OCI-LY1 (cell line): ENCODE measurements around the gene GMPR.

Experiments used
- H2AFZ ChIP-seq: fragments of 200-600 bp; sonication (generic), shearing (Covaris generic); 2 replicates; pipeline ENCODE4 v1.6.0; 2014; ENCODE audit warnings: antibody characterized with exemption, mild to moderate bottlenecking, low read length
- H3F3A ChIP-seq: fragments of 200-600 bp; sonication (generic), shearing (Covaris generic); 2 replicates; pipeline ENCODE4 v1.6.0; 2014; ENCODE audit warnings: mild to moderate bottlenecking, antibody characterized with exemption, low read length, moderate library complexity; ENCODE audit not compliant: insufficient read depth
- H3K27ac ChIP-seq: fragments of 200-600 bp; sonication (generic); 2 replicates; pipeline ENCODE4 v1.5.1; 2014; ENCODE audit warnings: low read length, mixed run types, mild to moderate bottlenecking, low read depth; ENCODE audit not compliant: poor library complexity, severe bottlenecking
- H3K27me3 ChIP-seq: fragments of 200-600 bp; sonication (generic); 2 replicates; pipeline ENCODE4 v1.6.0; 2014; ENCODE audit warnings: antibody characterized with exemption, mild to moderate bottlenecking, low read length, moderate library complexity; ENCODE audit not compliant: insufficient read depth
- H3K36me3 ChIP-seq: fragments of 200-600 bp; sonication (generic); 2 replicates; pipeline ENCODE4 v1.6.1; 2014; ENCODE audit warnings: mild to moderate bottlenecking, antibody characterized with exemption, low read length, moderate library complexity, mixed read lengths; ENCODE audit not compliant: insufficient read depth
- H3K4me1 ChIP-seq: fragments of 200-600 bp; sonication (generic); 2 replicates; pipeline ENCODE4 v1.5.1; 2014; ENCODE audit warnings: mild to moderate bottlenecking, low read length, moderate library complexity; ENCODE audit not compliant: insufficient read depth, severe bottlenecking
- H3K4me2 ChIP-seq: fragments of 200-600 bp; sonication (generic), shearing (Covaris generic); 2 replicates; pipeline ENCODE4 v1.6.1; 2014; ENCODE audit warnings: low read length
- H3K4me3 ChIP-seq: fragments of 200-600 bp; sonication (generic); 2 replicates; pipeline ENCODE4 v1.5.1; 2014; ENCODE audit warnings: low read length, low read depth, mild to moderate bottlenecking, mixed read lengths; ENCODE audit not compliant: poor library complexity, severe bottlenecking
- H3K79me2 ChIP-seq: fragments of 200-600 bp; shearing (Covaris generic); 2 replicates; pipeline ENCODE4 v1.6.1; 2016; ENCODE audit warnings: mixed run types, low read length, mixed read lengths; ENCODE audit not compliant: insufficient read depth
- H3K9ac ChIP-seq: fragments of 200-600 bp; sonication (generic), shearing (Covaris generic); 2 replicates; pipeline ENCODE4 v1.6.1; 2014; ENCODE audit warnings: mild to moderate bottlenecking, low read length, mixed read lengths
- H3K9me2 ChIP-seq: fragments of 200-600 bp; sonication (generic), shearing (Covaris generic); 2 replicates; pipeline ENCODE4 v1.6.1; 2014; ENCODE audit warnings: low read depth, mild to moderate bottlenecking, low read length, mixed read lengths
- H3K9me3 ChIP-seq: fragments of 200-600 bp; shearing (Covaris generic); 2 replicates; pipeline ENCODE4 v1.6.1; 2014; ENCODE audit warnings: low read length, mixed read lengths
- H4K20me1 ChIP-seq: fragments of 200-600 bp; sonication (generic), shearing (Covaris generic); 2 replicates; pipeline ENCODE4 v1.6.0; 2016; ENCODE audit warnings: mild to moderate bottlenecking, low read length; ENCODE audit not compliant: insufficient read depth
- EZH2 ChIP-seq: fragments of 200-600 bp; sonication (generic), shearing (Covaris generic); IDR thresholded peaks from 2 replicates; pipeline ENCODE4 v1.8.0; 2017; ENCODE audit warnings: borderline replicate concordance, mixed run types, mild to moderate bottlenecking, antibody characterized with exemption, low read length, moderate library complexity, mixed read lengths
- TF ChIP-seq, protein P1 (sequence below): fragments of 200-600 bp; sonication (generic), shearing (Covaris generic); IDR thresholded peaks from 2 replicates; pipeline ENCODE4 v1.5.1; 2017; ENCODE audit warnings: mild to moderate bottlenecking, antibody characterized with exemption, low read length, moderate library complexity, mixed read lengths

The GMPR gene

DNA sequence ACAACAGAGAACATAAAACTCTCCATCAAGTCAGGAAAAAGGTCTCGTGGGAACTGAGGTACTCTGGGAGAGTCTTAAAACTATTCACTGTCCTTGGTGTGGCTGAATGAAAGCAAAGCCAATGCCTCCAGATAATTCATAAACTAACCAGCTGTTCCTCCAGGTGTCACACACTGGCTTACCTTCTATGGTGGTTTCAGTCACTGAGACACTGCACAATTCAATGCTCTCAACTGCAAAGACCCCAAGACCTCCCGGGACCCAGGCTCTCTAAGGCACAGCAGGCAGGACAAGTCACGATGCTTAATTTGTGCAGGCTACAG is 100.8 kb downstream of the GMPR start:
- no peaks in the 10 kb centered on the region for H3K79me2 ChIP-seq
- no peak overlapping the region for H3K9ac ChIP-seq
- no peaks in the 10 kb centered on the region for H3K27me3 ChIP-seq
- no peaks in the 10 kb centered on the region for H3K36me3 ChIP-seq
- H3K27ac ChIP-seq, result no peak overlapping the region
- no peaks in the 10 kb centered on the region for H3K4me1 ChIP-seq
- TF ChIP-seq, protein P1, sequence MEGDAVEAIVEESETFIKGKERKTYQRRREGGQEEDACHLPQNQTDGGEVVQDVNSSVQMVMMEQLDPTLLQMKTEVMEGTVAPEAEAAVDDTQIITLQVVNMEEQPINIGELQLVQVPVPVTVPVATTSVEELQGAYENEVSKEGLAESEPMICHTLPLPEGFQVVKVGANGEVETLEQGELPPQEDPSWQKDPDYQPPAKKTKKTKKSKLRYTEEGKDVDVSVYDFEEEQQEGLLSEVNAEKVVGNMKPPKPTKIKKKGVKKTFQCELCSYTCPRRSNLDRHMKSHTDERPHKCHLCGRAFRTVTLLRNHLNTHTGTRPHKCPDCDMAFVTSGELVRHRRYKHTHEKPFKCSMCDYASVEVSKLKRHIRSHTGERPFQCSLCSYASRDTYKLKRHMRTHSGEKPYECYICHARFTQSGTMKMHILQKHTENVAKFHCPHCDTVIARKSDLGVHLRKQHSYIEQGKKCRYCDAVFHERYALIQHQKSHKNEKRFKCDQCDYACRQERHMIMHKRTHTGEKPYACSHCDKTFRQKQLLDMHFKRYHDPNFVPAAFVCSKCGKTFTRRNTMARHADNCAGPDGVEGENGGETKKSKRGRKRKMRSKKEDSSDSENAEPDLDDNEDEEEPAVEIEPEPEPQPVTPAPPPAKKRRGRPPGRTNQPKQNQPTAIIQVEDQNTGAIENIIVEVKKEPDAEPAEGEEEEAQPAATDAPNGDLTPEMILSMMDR, result no peak
- TF ChIP-seq EZH2, result no peak
- H4K20me1 ChIP-seq, result no peaks in the 10 kb centered on the region
- H3K9me3 ChIP-seq, result no peaks in the 10 kb centered on the region
- no peak overlapping the region for H3K4me2 ChIP-seq
- no peaks in the 10 kb centered on the region for H3F3A ChIP-seq
- no peak overlapping the region for H3K4me3 ChIP-seq
- H2AFZ ChIP-seq, result no peak overlapping the region
- H3K9me2 ChIP-seq, result no peaks in the 10 kb centered on the region

- Histone ChIP-seq H3K4me1 (no peaks in the 10 kb centered on the region), H3K36me3 (no peaks in the 10 kb centered on the region), H3K9ac (no peak overlapping the region), H3K9me3 (no peaks in the 10 kb centered on the region), H3K27ac (no peak overlapping the region), H3K4me3 (no peak overlapping the region), H3K27me3 (no peaks in the 10 kb centered on the region), H3K4me2 (no peak overlapping the region), H3K9me2 (no peaks in the 10 kb centered on the region), H4K20me1 (no peaks in the 10 kb centered on the region), H2AFZ (no peak overlapping the region), H3F3A (no peaks in the 10 kb centered on the region), H3K79me2 (no peaks in the 10 kb centered on the region)
- TF ChIP-seq EZH2, result no peak
- TF ChIP-seq, protein P1, result no peak
Measured at GRCh38 chr6:16343593-16343992, 105.2 kb downstream of the GMPR start.

DNA sequence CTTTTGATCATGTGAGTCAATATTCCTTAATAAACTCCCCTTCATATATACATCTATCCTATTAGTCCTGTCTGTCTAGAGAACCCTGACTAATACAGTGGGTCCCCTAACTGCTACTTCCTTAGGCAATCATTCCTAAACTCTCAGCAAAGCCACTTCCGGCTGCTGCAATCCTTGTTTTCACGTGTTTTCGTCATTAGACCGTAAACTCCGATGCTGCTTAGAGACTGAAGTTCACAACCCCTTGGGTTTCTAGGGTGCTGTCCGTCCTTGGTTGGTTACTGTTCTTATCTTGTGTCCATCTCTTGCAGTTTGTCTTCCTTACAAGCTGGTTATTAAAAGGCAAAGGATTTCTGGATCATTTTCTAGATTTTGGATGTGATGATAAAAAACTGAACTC is 106.4 kb downstream of the GMPR start:
- no peak overlapping the region for H3K27ac ChIP-seq
- H2AFZ ChIP-seq, result no peak overlapping the region
- no peaks in the 10 kb centered on the region for H3K4me1 ChIP-seq
- H3K27me3 ChIP-seq, result no peaks in the 10 kb centered on the region
- no peaks in the 10 kb centered on the region for H3K9me2 ChIP-seq
- no peaks in the 10 kb centered on the region for H3K9me3 ChIP-seq
- H4K20me1 ChIP-seq, result no peaks in the 10 kb centered on the region
- no peaks in the 10 kb centered on the region for H3K79me2 ChIP-seq
- no peak for TF ChIP-seq EZH2
- TF ChIP-seq, protein P1, result no peak
- no peaks in the 10 kb centered on the region for H3K36me3 ChIP-seq
- no peak overlapping the region for H3K4me3 ChIP-seq
- H3K4me2 ChIP-seq, result no peak overlapping the region
- no peaks in the 10 kb centered on the region for H3F3A ChIP-seq
- H3K9ac ChIP-seq, result no peak overlapping the region
